C4-2B (cell line): Measurements from ENCODE around the gene SLC11A1.

Source experiments
- CTCF ChIP-seq: fragments of 450-650 bp; conservative IDR thresholded peaks from 2 replicates; pipeline ENCODE4 v1.5.1; 2017; ENCODE audit warnings: mild to moderate bottlenecking
- ZFX ChIP-seq: fragments of 450-650 bp; IDR thresholded peaks from 2 replicates; pipeline ENCODE4 v1.6.1; 2017

GRCh38 chr2:218344090-218344754 lies 37.9 kb upstream of the SLC11A1 start:
- TF ChIP-seq CTCF (no peak), ZFX (no peak)
